IMR-90 (cell line): ENCODE results near the gene GRIPAP1.

Experiments
- BHLHE40 ChIP-seq: fragments of 150-350 bp; IDR thresholded peaks from 2 replicates; pipeline ENCODE4 v1.6.1; 2016; ENCODE audit warnings: mild to moderate bottlenecking, low read depth, low read length
- CHD1 ChIP-seq: IDR thresholded peaks from 2 replicates; pipeline ENCODE4 v1.6.1; 2012; ENCODE audit warnings: low read depth, low read length, improper control_type of control experiment
- CTCF ChIP-seq: conservative IDR thresholded peaks from 2 replicates; pipeline ENCODE4 v1.5.1; 2012; ENCODE audit warnings: mild to moderate bottlenecking, low read depth, low read length, improper control_type of control experiment
- ELK1 ChIP-seq: fragments of 150-350 bp; IDR thresholded peaks from 2 replicates; pipeline ENCODE4 v1.6.1; 2016; ENCODE audit warnings: low read depth, mild to moderate bottlenecking, low read length, moderate library complexity, borderline replicate concordance
- MAFK ChIP-seq: IDR thresholded peaks from 2 replicates; pipeline ENCODE4 v1.6.1; 2012; ENCODE audit warnings: low read depth, low read length, improper control_type of control experiment
- MXI1 ChIP-seq: IDR thresholded peaks from 2 replicates; pipeline ENCODE4 v1.6.1; 2012; ENCODE audit warnings: low read depth, mild to moderate bottlenecking, low read length, moderate library complexity, borderline replicate concordance
- POLR2A ChIP-seq: IDR thresholded peaks from 2 replicates; pipeline ENCODE4 v1.6.1; 2012; ENCODE audit warnings: mild to moderate bottlenecking, low read depth, low read length
- RAD21 ChIP-seq: IDR thresholded peaks from 2 replicates; pipeline ENCODE4 v1.6.1; 2012; ENCODE audit warnings: low read length, improper control_type of control experiment
- RCOR1 ChIP-seq: IDR thresholded peaks from 2 replicates; pipeline ENCODE4 v1.6.1; 2012; ENCODE audit warnings: mild to moderate bottlenecking, low read length, improper control_type of control experiment; ENCODE audit not compliant: insufficient replicate concordance
- USF2 ChIP-seq: fragments of 150-350 bp; IDR thresholded peaks from 2 replicates; pipeline ENCODE4 v1.6.1; 2017; ENCODE audit warnings: mild to moderate bottlenecking, antibody characterized with exemption, low read length, low read depth

GRCh38 chrX:48945517-48946348, 56.3 kb downstream of the GRIPAP1 start:
- TF ChIP-seq POLR2A (no peak), RCOR1 (no peak), CTCF (peak; percentile 76), RAD21 (peak; percentile 65), BHLHE40 (no peak), MXI1 (no peak), USF2 (no peak), ELK1 (no peak), MAFK (no peak), CHD1 (no peak)
